ENCODE results near the gene EFHB.
"Not testable (repeated sequence)": the region's sequence is repeated elsewhere in the genome, so short reads cannot be mapped to it uniquely, and the experiment has no call there.

Gene EFHB, protein sequence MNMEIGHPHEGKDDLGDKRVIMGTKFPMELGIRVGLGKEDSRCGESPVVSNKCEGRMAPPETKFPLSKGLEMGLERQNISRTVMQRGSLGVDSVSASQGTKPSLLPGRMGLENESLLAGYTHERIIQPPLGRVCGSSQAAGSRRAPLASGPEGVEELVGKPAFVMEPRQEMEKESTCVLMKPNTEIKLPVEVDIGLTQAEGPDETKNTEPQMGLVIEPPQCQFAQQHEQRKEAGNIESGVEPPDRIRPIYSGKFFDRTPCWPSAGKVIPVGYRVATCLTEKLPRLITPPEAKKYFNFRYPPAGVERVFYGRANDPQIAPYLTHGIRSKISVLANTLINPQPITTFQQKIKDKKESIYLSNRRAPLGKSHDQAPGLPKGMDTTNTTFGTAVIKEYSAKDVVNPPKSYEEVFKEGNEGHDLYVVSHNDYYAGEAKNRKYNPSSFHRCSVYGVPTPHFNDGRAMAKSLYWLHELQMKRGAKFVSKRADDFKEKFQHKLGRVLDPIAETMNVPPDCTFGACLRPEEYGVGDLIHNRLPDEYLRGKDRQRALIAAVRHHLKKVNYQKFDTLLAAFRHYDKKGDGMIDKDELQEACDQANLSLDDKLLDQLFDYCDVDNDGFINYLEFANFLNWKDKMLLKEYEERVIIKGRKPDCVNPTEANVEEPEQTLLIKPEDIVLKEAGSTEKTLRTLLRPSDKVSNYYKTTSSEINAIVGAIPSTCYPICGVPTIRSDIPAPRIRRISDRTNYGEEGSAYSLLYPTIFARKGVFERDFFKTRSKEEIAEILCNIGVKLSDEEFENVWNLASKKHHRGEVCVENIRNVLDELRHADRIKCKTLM

DNA sequence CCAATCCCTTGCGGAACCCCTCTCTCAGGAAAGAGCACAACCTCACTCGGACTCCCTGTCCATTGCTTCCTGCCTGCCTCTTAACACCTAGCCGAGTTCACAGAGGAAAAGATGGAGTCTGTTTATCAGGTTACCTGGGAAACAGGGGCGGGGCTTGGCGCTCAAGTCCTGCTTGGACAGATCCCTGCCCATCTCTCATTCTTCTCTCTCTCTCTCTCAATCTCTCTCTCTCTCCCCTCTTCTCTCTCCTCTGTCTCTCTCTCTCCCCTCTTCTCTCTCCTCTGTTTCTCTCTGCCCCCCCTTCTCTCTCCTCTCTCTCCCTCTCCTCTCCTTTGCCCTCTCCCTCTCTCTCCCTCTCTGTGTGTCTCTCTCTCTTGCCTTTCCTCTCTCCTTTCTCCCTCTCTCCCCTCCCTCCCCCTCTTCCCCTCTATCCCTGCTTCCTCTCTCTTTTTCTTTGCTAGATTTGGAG is at the start of gene EFHB:
Gene EFHB (minus strand): TSS at position 120 of the 469 bp plus-strand sequence. CDS start 199 bp downstream, outside the sequence.
- H3K4me1 ChIP-seq (ENCODE audit: control insufficient read depth, insufficient read depth, low read length), result no peaks in the 10 kb centered on the region
- no peaks in the 10 kb centered on the region for H3K9me3 ChIP-seq (ENCODE audit: control insufficient read depth, low read length)
- H3K36me3 ChIP-seq (ENCODE audit: control insufficient read depth, insufficient read depth, low read length, severe bottlenecking), result no peaks in the 10 kb centered on the region
- H3K4me3 ChIP-seq (ENCODE audit: low read length), result no peak within 1 kb of the TSS
- no peaks in the 10 kb centered on the region for H3K27me3 ChIP-seq (replicated peaks; ENCODE audit: control insufficient read depth, insufficient read depth, low read length)
- DNase-seq (ENCODE audit: low read depth), result no peak
- no peak within 1 kb of the TSS for H3K9ac ChIP-seq (ENCODE audit: low read length)

DNA sequence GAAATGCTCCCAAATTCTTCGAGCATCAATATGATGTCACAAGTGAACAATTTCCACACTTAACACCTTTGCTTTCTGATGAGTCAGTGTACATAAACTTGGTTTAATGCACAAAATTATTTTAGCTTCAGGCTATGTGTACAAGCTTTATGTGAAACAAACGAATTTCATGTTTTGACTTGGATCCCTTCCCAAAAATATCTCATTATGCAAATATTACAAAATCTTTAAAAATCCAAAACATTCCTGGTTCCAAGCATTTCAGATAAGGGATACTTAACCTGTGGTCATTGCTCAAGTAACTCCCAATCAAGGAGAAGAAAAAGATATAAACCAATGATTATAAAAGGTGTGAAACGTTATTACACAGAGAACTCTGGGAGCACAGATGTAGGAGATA is 38.0 kb upstream of the EFHB start:
- Histone ChIP-seq H3K4me3 (ENCODE audit: low read length) (no peak overlapping the region), H3K9ac (ENCODE audit: low read length) (no peak overlapping the region), H3K9me3 (ENCODE audit: control insufficient read depth, low read length) (no peaks in the 10 kb centered on the region), H3K27me3 (replicated peaks; ENCODE audit: control insufficient read depth, insufficient read depth, low read length) (no peaks in the 10 kb centered on the region), H3K4me1 (ENCODE audit: control insufficient read depth, insufficient read depth, low read length) (peaks cover 18% of the 10 kb centered on the region), H3K36me3 (ENCODE audit: control insufficient read depth, insufficient read depth, low read length, severe bottlenecking) (peaks cover 35% of the 10 kb centered on the region)
- DNase-seq (ENCODE audit: low read depth), result peak; percentile 56

DNA sequence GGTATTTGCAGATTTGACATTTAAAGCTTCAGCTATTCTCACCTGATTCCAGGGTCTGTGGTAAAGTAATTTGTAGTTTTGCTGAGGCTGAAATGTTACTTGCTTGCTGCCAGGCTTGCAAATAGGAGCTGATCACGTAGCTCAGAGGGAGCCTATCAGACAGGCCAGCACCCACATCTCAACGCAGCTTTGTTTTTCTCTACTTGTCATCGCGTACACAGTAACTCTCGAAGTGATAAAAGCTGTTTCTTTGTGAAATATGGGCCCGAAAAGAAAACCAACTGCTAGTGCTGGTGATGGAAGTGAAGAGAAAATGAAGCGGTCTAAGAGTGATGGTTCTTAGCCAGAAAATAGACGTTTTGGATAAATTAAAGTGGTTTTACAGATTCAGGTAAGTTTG is 36.3 kb upstream of the EFHB start:
- no peak overlapping the region for H3K4me3 ChIP-seq (ENCODE audit: low read length)
- peaks cover 22% of the 10 kb centered on the region for H3K4me1 ChIP-seq (ENCODE audit: control insufficient read depth, insufficient read depth, low read length)
- H3K36me3 ChIP-seq (ENCODE audit: control insufficient read depth, insufficient read depth, low read length, severe bottlenecking), result peaks cover 18% of the 10 kb centered on the region
- H3K9ac ChIP-seq (ENCODE audit: low read length), result no peak overlapping the region
- no peak for DNase-seq (ENCODE audit: low read depth)
- no peaks in the 10 kb centered on the region for H3K9me3 ChIP-seq (ENCODE audit: control insufficient read depth, low read length)
- H3K27me3 ChIP-seq (replicated peaks; ENCODE audit: control insufficient read depth, insufficient read depth, low read length), result no peaks in the 10 kb centered on the region

DNA sequence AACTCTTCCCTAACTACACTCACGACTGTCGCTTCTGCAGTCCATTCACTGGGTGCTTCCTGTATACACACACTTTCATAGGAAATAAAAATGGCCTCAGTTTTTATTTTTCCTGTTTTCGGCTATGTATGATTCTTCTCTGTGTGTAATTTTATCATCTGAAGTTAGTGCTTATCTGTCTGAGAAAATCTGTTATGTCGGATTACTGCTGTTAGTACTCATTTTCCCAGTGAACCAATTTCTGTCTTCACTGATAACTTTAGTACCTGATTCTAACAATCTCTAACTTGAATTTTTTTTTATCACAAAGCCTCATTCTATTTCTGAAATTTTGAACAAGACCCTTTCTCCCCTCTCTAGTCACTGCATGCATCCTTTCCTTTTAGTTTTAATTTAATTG is 33.8 kb upstream of the EFHB start:
- DNase-seq (ENCODE audit: low read depth), result no peak
- Histone ChIP-seq H3K4me3 (ENCODE audit: low read length) (no peak overlapping the region), H3K9ac (ENCODE audit: low read length) (no peak overlapping the region), H3K4me1 (ENCODE audit: control insufficient read depth, insufficient read depth, low read length) (peaks cover 19% of the 10 kb centered on the region), H3K27me3 (replicated peaks; ENCODE audit: control insufficient read depth, insufficient read depth, low read length) (no peaks in the 10 kb centered on the region), H3K9me3 (ENCODE audit: control insufficient read depth, low read length) (no peaks in the 10 kb centered on the region), H3K36me3 (ENCODE audit: control insufficient read depth, insufficient read depth, low read length, severe bottlenecking) (peaks cover 3% of the 10 kb centered on the region)

DNA sequence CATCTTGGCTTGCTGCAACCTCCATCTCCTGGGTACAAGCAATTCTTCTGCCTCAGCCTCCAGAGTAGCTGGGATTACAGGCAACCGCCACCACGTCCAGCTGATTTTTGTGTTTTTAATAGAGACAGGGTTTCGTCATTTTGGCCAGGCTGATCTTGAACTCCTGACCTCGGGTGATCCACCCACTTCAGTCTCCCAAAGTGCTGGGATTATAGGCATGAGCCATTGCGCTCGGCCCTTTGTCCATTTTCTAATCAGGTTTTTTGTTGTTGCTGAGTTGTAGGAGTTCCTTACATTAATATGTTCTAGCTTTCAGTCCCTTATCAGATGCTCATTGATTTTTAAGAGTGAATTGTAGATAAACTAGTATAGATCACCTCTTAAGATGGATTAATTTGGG is 33.2 kb upstream of the EFHB start:
- H3K4me1 ChIP-seq (ENCODE audit: control insufficient read depth, insufficient read depth, low read length), result peaks cover 15% of the 10 kb centered on the region
- H3K9me3 ChIP-seq (ENCODE audit: control insufficient read depth, low read length), result no peaks in the 10 kb centered on the region
- peaks cover 3% of the 10 kb centered on the region for H3K36me3 ChIP-seq (ENCODE audit: control insufficient read depth, insufficient read depth, low read length, severe bottlenecking)
- no peak for DNase-seq (ENCODE audit: low read depth)
- no peaks in the 10 kb centered on the region for H3K27me3 ChIP-seq (replicated peaks; ENCODE audit: control insufficient read depth, insufficient read depth, low read length)
- no peak overlapping the region for H3K9ac ChIP-seq (ENCODE audit: low read length)
- no peak overlapping the region for H3K4me3 ChIP-seq (ENCODE audit: low read length)

DNA sequence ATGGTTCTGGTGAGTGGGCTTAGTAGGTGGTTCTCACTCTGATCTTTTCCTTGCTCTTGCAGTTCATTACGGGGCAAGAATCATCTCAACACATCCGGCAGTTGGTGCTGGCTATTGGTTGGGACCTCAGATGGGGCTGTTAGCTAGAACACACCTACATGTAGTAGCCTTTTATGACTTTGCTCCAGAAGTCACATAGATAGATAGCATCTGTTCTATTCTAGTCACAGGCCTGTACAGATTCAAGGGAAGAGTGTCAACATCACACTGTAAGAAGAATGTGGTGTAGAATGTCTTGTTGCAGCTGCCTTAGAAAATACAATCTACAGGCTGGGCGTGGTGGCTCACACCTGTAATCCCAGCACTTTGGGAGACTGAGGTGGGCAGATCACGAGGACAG is 27.9 kb upstream of the EFHB start:
- no peak for DNase-seq (ENCODE audit: low read depth)
- H3K27me3 ChIP-seq (replicated peaks; ENCODE audit: control insufficient read depth, insufficient read depth, low read length), result no peaks in the 10 kb centered on the region
- no peak overlapping the region for H3K9ac ChIP-seq (ENCODE audit: low read length)
- peaks cover 30% of the 10 kb centered on the region for H3K36me3 ChIP-seq (ENCODE audit: control insufficient read depth, insufficient read depth, low read length, severe bottlenecking)
- no peaks in the 10 kb centered on the region for H3K9me3 ChIP-seq (ENCODE audit: control insufficient read depth, low read length)
- peaks cover 3% of the 10 kb centered on the region for H3K4me1 ChIP-seq (ENCODE audit: control insufficient read depth, insufficient read depth, low read length)
- H3K4me3 ChIP-seq (ENCODE audit: low read length), result no peak overlapping the region

DNA sequence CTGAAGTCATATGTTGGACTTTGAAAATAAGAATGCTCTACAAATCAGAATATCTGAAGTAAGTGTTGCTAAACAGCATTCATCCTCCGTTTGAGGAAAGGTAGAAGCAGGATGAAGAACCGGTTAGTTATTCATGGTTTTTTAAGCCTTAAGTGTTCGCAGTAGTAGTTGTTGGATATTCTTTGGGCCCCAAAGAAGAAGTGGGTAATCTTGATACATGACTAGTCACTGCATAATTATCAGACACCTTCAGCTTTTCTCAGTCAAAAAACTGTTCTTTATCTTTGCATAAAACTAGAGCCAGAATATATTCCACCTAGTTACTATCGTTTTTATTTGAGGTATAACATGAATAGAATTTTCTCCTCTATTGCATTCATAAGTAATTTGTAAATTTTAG is 26.7 kb upstream of the EFHB start:
- Histone ChIP-seq H3K9me3 (ENCODE audit: control insufficient read depth, low read length) (no peaks in the 10 kb centered on the region), H3K4me1 (ENCODE audit: control insufficient read depth, insufficient read depth, low read length) (no peaks in the 10 kb centered on the region), H3K27me3 (replicated peaks; ENCODE audit: control insufficient read depth, insufficient read depth, low read length) (no peaks in the 10 kb centered on the region), H3K4me3 (ENCODE audit: low read length) (no peak overlapping the region), H3K9ac (ENCODE audit: low read length) (no peak overlapping the region), H3K36me3 (ENCODE audit: control insufficient read depth, insufficient read depth, low read length, severe bottlenecking) (peaks cover 42% of the 10 kb centered on the region)
- no peak for DNase-seq (ENCODE audit: low read depth)

DNA sequence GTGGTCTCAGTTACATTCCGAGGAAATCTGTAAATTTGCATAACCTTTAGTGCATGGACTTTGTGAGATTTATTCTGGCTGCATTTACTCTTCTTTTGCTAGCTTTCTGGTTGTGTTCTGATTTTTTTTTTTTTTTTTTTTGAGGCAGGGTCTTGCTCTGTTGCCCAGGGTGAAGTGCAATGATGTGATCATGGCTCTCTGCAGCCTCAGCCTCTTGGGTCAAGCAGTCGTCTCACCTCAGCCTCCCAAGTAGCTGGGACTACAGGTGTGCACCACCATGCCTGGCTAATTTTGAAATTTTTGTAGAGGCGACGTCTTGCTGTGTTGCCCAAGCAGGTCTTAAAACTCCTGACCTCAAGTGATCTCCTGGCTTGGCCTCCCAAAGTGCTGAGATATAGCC is 25.5 kb upstream of the EFHB start:
- DNase-seq (ENCODE audit: low read depth), result no peak
- Histone ChIP-seq H3K4me1 (ENCODE audit: control insufficient read depth, insufficient read depth, low read length) (no peaks in the 10 kb centered on the region), H3K36me3 (ENCODE audit: control insufficient read depth, insufficient read depth, low read length, severe bottlenecking) (peaks cover 54% of the 10 kb centered on the region), H3K9me3 (ENCODE audit: control insufficient read depth, low read length) (no peaks in the 10 kb centered on the region), H3K9ac (ENCODE audit: low read length) (no peak overlapping the region), H3K4me3 (ENCODE audit: low read length) (no peak overlapping the region), H3K27me3 (replicated peaks; ENCODE audit: control insufficient read depth, insufficient read depth, low read length) (no peaks in the 10 kb centered on the region)

DNA sequence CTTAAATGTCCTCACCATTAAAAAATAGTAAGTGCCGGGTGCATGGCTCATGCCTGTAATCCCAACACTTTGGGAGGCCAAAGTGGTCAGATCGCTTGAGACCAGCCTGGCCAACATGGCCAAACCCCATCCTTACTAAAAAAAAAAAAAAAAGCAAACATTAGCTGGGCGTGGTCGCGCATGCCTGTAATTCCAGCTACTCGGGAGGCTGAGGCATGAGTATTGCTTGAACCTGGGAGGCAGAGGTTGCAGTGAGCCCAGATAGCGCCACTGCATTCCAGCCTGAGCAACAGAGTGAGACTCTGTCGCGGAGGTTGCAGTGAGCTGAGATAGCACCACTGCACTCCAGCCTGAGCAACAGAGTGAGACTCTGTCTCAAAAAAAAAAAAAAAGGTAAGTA is 23.3 kb upstream of the EFHB start:
- DNase-seq (ENCODE audit: low read depth); H3K9ac ChIP-seq (ENCODE audit: low read length): not testable (repeated sequence)

DNA sequence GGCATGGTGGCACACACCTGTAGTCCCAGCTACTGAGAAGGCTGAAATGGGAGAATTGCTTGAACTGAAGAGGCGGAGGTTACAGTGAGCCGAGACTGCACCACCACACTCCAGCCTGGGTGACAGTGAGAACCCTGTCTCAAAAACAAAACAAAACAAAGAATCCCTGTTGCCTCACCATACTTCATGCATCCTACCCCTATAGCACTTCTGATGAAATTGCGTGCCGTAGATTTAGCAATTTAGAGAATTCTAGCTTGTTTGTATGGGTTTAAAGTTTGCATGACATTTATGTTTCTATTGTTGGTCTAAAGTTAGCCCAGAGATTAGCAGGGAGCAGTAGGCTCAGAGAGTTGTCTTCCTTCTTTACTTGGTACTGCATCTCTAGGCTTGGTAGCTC is 20.7 kb upstream of the EFHB start:
- peaks cover 7% of the 10 kb centered on the region for H3K4me1 ChIP-seq (ENCODE audit: control insufficient read depth, insufficient read depth, low read length)
- peaks cover 76% of the 10 kb centered on the region for H3K36me3 ChIP-seq (ENCODE audit: control insufficient read depth, insufficient read depth, low read length, severe bottlenecking)
- no peak for DNase-seq (ENCODE audit: low read depth)
- no peak overlapping the region for H3K9ac ChIP-seq (ENCODE audit: low read length)
- no peaks in the 10 kb centered on the region for H3K9me3 ChIP-seq (ENCODE audit: control insufficient read depth, low read length)
- no peaks in the 10 kb centered on the region for H3K27me3 ChIP-seq (replicated peaks; ENCODE audit: control insufficient read depth, insufficient read depth, low read length)
- no peak overlapping the region for H3K4me3 ChIP-seq (ENCODE audit: low read length)

More for the DNA sequence above, 23.3 kb upstream of the EFHB start:
- H3K36me3 ChIP-seq (ENCODE audit: control insufficient read depth, insufficient read depth, low read length, severe bottlenecking), result peaks cover 74% of the 10 kb centered on the region
- not testable (repeated sequence) for H3K9me3 ChIP-seq (ENCODE audit: control insufficient read depth, low read length); H3K4me3 ChIP-seq (ENCODE audit: low read length); H3K4me1 ChIP-seq (ENCODE audit: control insufficient read depth, insufficient read depth, low read length); H3K27me3 ChIP-seq (replicated peaks; ENCODE audit: control insufficient read depth, insufficient read depth, low read length)

DNA sequence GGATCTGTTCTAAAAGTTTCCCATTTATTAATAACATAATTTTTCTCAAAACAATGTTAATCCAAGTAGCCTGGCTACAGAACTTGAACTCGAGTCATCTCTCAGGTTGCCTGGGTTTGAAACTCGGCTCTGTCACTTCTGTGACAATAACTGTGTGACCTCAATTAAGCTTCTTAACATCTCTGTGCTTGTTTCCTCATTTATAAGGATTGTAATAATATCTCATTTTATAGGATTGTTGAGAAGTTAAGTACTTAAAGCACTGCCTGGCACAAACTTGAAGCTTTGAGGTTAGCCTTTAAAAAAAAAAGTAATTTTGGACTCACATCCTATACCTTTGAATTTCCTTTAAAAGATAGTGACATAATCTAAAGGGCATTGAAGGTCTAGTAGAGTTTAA is 16.3 kb upstream of the EFHB start:
- Histone ChIP-seq H3K4me3 (ENCODE audit: low read length) (peak overlapping the region; percentile 99), H3K36me3 (ENCODE audit: control insufficient read depth, insufficient read depth, low read length, severe bottlenecking) (peaks cover 46% of the 10 kb centered on the region), H3K4me1 (ENCODE audit: control insufficient read depth, insufficient read depth, low read length) (peaks cover 19% of the 10 kb centered on the region)

More for the DNA sequence above, 16.3 kb upstream of the EFHB start:
- no peak for DNase-seq (ENCODE audit: low read depth)
- H3K27me3 ChIP-seq (replicated peaks; ENCODE audit: control insufficient read depth, insufficient read depth, low read length), result no peaks in the 10 kb centered on the region
- H3K9ac ChIP-seq (ENCODE audit: low read length), result peak overlapping the region; percentile 96
- H3K9me3 ChIP-seq (ENCODE audit: control insufficient read depth, low read length), result no peaks in the 10 kb centered on the region
